Measurements from ENCODE around the gene IMPACT. TPM values are rescaled to one million over a fixed set of nuclear protein-coding genes. Genes with fewer than 3 reads are reported as not detected.

IMPACT gene
- total and polyA plus RNA-seq, 2 of the 8 experiments (the other 6 are each of a cell fraction or from before 2014, with no cell fraction given): 31.1 to 44.6 TPM

- Histone ChIP-seq H3K79me1 (ENCODE audit: low read depth, low read length) (no peaks in the 10 kb centered on the region), H3K23ac (ENCODE audit: insufficient read length) (no peak overlapping the region), H2BK20ac (ENCODE audit: low read length) (no peak overlapping the region), H3K9ac (replicated peaks in 1 of 4; ENCODE audit: extremely low read depth in 1 of 4, low read depth in 3 of 4, low read length in 3 of 4) (no peak overlapping the region), H3K4me1 (replicated peaks in 1 of 4; ENCODE audit: control insufficient read depth in 3 of 4, insufficient read depth in 4 of 4, low read length in 3 of 4) (peaks cover 0 to 3% (median 0%) of the 10 kb centered on the region in 4 experiments; a peak in 1 of 7 replicates), H3K4ac (replicated peaks; ENCODE audit: insufficient read length, low read depth, low read length) (no peak overlapping the region), H3K14ac (ENCODE audit: insufficient read length) (no peak overlapping the region), H3K9me3 (ENCODE audit: insufficient read depth in 2 of 2, low read depth in 1 of 2, low read length in 1 of 2) (no peaks in the 10 kb centered on the region), H3K4me2 (ENCODE audit: insufficient read depth in 1 of 2, low read depth in 2 of 2, low read length in 2 of 2) (no peak overlapping the region), H3K79me2 (ENCODE audit: control insufficient read depth in 1 of 2, insufficient read depth in 2 of 2, low read length in 2 of 2) (peaks cover 0 to 19% of the 10 kb centered on the region in 2 experiments; a peak in 2 of 4 replicates), H3K18ac (ENCODE audit: extremely low read depth, low read length) (no peak overlapping the region), H4K5ac (ENCODE audit: insufficient read length, low read depth, low read length) (no peak overlapping the region), H2BK5ac (ENCODE audit: low read depth, low read length) (no peak overlapping the region), H3K27me3 (replicated peaks in 1 of 4; ENCODE audit: control insufficient read depth in 3 of 4, extremely low read depth in 1 of 4, insufficient read depth in 3 of 4, low read length in 3 of 4) (no peaks in the 10 kb centered on the region), H4K91ac (replicated peaks; ENCODE audit: insufficient read length, low read length) (no peak overlapping the region), H3K27ac (ENCODE audit: low read depth, low read length) (no peak overlapping the region), H2AK5ac (ENCODE audit: low read depth, low read length) (no peak overlapping the region), H3K4me3 (ENCODE audit: extremely low read depth in 1 of 4, insufficient read depth in 2 of 4, low read depth in 3 of 4, low read length in 4 of 4) (no peak overlapping the region), H3K23me2 (ENCODE audit: low read depth, low read length) (0 out of 2 replicates have a peak, but pooled peaks cover 2% of the 10 kb centered on the region), H3K56ac (replicated peaks; ENCODE audit: insufficient read length, low read depth, low read length) (no peak overlapping the region), H4K20me1 (replicated peaks in 1 of 2; ENCODE audit: control insufficient read depth in 1 of 2, insufficient read depth in 2 of 2, low read length in 2 of 2) (no peaks in the 10 kb centered on the region), H4K8ac (ENCODE audit: extremely low read depth, insufficient read depth, low read length) (no peak overlapping the region), H2AFZ (ENCODE audit: low read length) (no peak overlapping the region), H2BK15ac (ENCODE audit: low read length) (no peak overlapping the region), H2BK12ac (ENCODE audit: low read depth, low read length) (no peak overlapping the region), H2BK120ac (replicated peaks; ENCODE audit: low read depth, low read length) (no peak overlapping the region), H3K36me3 (ENCODE audit: control insufficient read depth in 2 of 4, insufficient read depth in 4 of 4, low read length in 3 of 4) (peaks cover 0 to 38% (median 12%) of the 10 kb centered on the region in 4 experiments; a peak in 3 of 8 replicates)
- POLR2A ChIA-PET (ENCODE audit: partially characterized antibody): no interaction called here
- CTCF ChIA-PET (ENCODE audit: partially characterized antibody): interaction anchor here (0.6 to 1.6 kb wide), 5 partner anchors 8 to 35 kb away, joined by 3 to 5 read pairs (median 3); partner anchors contain the start of genes HRH4 and OSBPL1A
- DNase-seq (ENCODE audit: low read depth in 1 of 2, low spot score in 2 of 2): no peak
- 91% methylated on average over 3 of the region's 3 CpGs; no CpG with 5 or more reads in 1 of the 2 experiments for WGBS, 2 experiments (ENCODE audit: extremely low coverage in 1 of 2, insufficient coverage in 1 of 2, insufficient read length in 1 of 2, insufficient replicate concordance in 2 of 2, low coverage in 1 of 2, low lambda C conversion rate in 2 of 2, missing lambda C conversion rate in 1 of 2)
- no peak for FAIRE-seq
- TF ChIP-seq EZH2 (IDR thresholded peaks at IDR 0.05; ENCODE audit: low read depth, low read length, severe bottlenecking): no peak
- no peak for TF ChIP-seq JUND (IDR thresholded peaks at IDR 0.05; ENCODE audit: low read length)
- no peak for TF ChIP-seq BRCA1 (IDR thresholded peaks at IDR 0.05; ENCODE audit: low read depth, low read length)
- TF ChIP-seq SP2 (IDR thresholded peaks at IDR 0.05; ENCODE audit: low read length): no peak
- TF ChIP-seq GABPA (IDR thresholded peaks at IDR 0.05; ENCODE audit: borderline replicate concordance, insufficient read depth, low read length): no peak
- TF ChIP-seq EP300 (IDR thresholded peaks at IDR 0.05; ENCODE audit: borderline replicate concordance in 1 of 2, low read depth in 2 of 2, low read length in 2 of 2): no peak
- no peak for TF ChIP-seq CHD1 (IDR thresholded peaks at IDR 0.05; ENCODE audit: low read depth, low read length)
- TF ChIP-seq YY1 (IDR thresholded peaks at IDR 0.05; ENCODE audit: low read depth, low read length): no peak
- no peak for TF ChIP-seq USF2 (IDR thresholded peaks at IDR 0.05; ENCODE audit: low read length)
- TF ChIP-seq RFX5 (IDR thresholded peaks at IDR 0.05; ENCODE audit: borderline replicate concordance, low read depth, low read length): no peak
- TF ChIP-seq TBP (IDR thresholded peaks at IDR 0.05; ENCODE audit: low read depth, low read length): no peak
- TF ChIP-seq RNF2 (IDR thresholded peaks at IDR 0.05; ENCODE audit: borderline replicate concordance, low read depth, low read length, missing control alignments, poor library complexity, severe bottlenecking): no peak
- TF ChIP-seq CREB1 (IDR thresholded peaks at IDR 0.05): no peak
These were observed 6.1 kb downstream of the IMPACT start for GRCh38 chr18:24432618-24433017.

Measured in H1 (cell line).